Keratinocyte (primary cell): ENCODE results near the gene SCMH1.

Source experiments
- CTCF ChIP-seq, 3 experiments: IDR thresholded peaks in 1 of 3; conservative IDR thresholded peaks in 1 of 3; optimal IDR thresholded peaks in 1 of 3; 2 replicates in 2 of 3; 3 replicates in 1 of 3; pipeline versions ENCODE3 to v1.5.1; 2011; ENCODE audit warnings: low read length in 3 of 3, mild to moderate bottlenecking in 3 of 3, moderate library complexity in 2 of 3, control low read depth in 1 of 3, inconsistent platforms in 1 of 3; ENCODE audit not compliant: insufficient read depth in 2 of 3; ENCODE audit errors: extremely low read depth in 1 of 3
- EZH2 ChIP-seq: IDR thresholded peaks from one replicate; pipeline ENCODE4 v1.6.1; 2012; ENCODE audit warnings: inconsistent platforms, mild to moderate bottlenecking, low read length, moderate library complexity

- no peak for TF ChIP-seq CTCF (optimal IDR thresholded peaks at IDR 0.05 in 1 of 3, IDR thresholded peaks at IDR 0.05 in 1 of 3, conservative IDR thresholded peaks at IDR 0.05 in 1 of 3; ENCODE audit: extremely low read depth in 1 of 3, insufficient read depth in 2 of 3, low read length in 3 of 3)
- TF ChIP-seq EZH2: no peak
Measured at GRCh38 chr1:41013024-41013423, 229.1 kb downstream of the SCMH1 start.
